Activated CD8-positive, alpha-beta memory T cell treated with anti-CD3 and anti-CD28 coated beads, Interleukin-2, amount 50 U/mL, for 1 hour (primary cell): Measurements from ENCODE around the gene ARHGEF28.

ENCODE experiments used
- DNase-seq: peaks from one replicate; pipeline ENCODE4 v3.0.0-alpha.2; 2020; ENCODE audit errors: extremely low read depth

The ARHGEF28 gene

DNA sequence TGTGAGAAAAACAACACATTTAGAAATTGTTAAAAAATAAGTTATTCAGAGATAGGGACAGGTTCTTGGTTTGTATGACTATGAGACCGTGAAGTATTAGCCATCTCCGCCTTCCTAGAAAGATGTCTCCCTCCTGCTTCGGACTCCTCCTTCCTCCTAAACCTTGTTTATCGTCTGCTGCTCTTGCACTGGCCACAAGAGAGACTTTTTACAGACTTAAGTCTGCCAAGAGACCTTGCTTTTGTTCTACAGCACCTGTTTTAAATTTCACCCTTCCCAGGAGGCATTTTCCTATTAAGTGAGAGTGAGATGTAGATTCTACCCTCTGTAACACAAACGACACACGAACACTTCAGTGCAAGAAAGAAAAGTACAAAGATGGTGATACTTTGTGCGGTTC, 274.6 kb downstream of the ARHGEF28 start:
- no peak for DNase-seq

DNA sequence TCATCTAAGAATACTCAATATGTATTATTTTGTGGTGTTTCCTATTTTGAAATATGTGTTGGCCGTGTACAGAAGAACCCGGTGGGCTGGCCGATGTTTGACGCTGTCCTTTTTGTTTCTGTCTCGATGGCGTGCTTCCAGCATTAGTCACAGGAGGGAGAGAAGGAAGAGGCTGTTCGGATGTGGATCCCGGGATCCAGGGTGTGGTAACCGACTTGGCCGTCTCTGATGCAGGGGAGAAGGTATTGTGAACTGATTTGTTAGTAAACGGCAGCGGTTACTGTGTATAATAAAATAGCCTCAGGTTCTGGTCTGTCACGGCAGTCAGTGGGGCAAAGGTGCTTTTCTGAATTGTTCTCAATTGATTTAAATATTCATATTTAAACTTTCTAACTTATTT, 275.0 kb downstream of the ARHGEF28 start:
- no peak for DNase-seq

DNA sequence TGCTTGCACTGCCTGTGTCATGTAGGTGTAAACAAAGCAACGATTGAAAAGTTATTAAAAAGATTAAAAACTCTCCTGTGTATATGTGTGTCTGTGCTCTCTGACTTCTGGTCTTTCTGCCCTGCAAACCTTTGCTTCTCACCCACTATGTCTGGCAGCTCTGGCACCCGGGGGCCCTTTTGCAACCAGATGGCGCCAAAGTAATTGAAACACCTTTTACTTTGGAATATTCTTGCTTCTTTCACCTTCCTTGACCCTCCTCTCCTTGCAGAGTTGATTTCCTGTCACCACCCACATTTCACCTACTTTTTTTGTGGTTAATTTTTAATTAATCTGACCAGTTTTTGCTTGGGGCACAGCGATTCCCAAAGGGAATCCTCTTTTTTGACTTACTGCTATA, 275.5 kb downstream of the ARHGEF28 start:
- DNase-seq, result no peak

DNA sequence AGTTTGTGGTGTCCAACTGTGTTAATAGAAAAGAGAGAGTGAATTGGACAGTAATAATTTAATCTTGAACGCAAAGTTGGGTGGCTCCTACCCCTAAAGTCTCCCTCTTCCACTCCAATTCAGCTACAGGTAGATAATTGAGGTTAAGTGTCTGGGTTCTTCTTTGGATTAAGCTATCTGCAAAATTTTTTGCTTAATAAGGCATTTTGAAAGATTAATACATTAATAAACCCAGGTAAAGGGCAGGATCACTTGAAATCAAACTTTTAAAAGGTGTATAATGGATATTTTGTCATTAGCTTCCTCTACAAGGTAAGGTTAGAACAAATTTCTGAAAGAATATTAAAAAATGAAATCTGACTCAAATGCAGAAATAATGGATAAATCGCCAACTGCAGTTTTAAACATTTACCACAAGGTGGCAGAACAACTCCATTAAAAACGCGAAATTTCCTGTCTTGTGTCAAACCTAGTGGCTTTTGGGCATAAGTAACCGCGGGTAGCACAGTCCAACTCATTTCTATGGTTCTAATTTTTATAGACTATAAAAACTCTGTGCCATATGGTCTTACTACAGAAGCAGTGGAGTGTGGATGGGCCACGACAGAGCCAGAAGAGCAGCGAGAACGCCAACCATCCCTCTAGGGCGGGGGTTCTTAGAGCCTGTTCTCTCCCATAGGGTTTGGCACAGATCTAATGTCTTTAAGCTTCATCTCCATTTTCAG, 276.5 kb downstream of the ARHGEF28 start:
- no peak for DNase-seq

DNA sequence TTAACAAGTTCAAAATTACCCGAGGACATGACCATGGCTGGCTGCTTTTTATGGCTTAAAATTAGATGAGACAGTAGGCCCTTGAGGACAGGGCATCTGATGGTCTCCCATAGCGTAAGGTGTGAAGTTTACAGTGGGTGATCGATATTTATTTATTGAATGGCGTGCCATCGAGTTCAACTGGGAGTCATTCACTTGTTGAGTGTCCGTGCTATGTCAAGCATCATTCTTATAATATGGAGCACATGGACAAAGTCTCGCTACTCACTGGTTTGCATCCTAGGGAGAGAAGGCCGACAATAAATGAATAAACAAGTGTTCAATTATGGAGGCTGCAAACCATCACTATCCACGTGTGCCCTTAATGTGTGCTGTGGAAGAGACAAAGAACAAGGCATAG, 277.2 kb downstream of the ARHGEF28 start:
- DNase-seq, result no peak

DNA sequence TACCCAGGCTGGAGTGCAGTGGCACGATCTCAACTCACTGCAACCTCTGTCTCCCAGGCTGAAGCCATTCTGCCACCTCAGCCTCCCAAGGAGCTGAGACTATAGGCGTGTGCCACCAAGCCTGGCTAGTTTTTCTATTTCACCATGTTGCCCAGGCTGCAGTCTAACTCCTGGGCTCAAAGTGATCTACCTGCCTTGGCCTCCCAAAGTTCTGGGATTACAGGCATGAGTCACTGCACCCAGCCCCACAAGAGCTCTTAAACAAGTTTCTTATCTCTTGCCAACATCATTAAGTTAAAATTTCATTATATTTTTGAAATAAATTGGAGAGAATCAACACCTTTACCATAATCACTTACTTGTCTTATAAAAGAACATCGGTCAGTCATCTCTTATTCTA, 280.3 kb downstream of the ARHGEF28 start:
- no peak for DNase-seq

DNA sequence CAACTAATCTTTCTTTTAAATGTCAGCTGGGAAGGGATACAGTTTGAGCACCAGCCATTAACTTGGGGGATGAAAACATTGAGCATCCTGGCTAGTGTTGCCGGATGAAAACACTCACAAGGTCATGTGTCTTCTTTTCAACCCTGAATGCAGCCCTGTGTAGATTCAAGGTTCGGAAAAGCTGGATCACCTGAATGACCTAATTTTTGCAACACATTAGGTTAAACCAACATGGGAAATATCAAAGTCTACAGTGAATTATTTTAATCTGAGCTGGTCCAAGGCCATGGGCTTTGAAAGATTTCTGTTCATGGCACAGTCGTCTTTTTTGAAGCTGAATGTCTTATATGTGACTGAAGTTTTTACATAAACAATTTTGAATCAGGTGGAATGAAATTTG, 281.2 kb downstream of the ARHGEF28 start:
- no peak for DNase-seq

DNA sequence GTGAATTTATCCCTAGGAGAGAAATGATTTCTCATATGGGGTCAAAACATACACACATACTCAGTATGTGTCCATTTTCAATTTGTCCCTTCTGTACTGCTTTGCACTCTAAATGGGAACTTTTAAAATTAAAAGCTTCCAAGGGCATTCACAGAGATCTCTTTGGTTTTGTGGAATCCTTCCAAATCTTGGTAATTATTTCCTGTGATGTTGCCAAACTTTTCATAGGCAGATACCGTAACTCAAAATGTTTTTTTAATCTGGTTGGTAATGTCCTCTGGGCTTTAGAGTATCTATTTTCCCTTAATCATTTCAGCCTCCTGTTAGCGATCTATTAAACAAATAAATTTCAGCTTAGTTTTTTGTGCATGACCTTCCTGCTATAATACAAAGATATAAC, 282.4 kb downstream of the ARHGEF28 start:
- DNase-seq, result no peak

DNA sequence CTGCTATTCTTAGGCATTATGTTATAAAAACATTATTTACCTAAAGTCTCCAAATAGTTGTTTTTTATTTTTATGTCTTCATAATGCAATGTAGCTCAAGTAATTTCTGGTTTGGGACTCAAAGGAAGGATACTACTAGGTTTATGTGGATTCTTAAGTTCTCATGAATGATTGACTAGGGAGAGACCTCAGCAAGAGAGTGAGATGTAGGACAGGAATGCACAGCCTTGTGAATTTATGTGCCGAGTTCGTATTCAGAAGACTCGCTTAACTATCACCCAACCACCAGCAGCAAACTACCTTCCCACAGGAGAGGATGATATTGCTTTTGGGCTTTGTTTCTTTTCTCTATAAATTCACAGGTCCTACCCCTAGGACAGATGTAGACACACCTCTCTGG, 282.9 kb downstream of the ARHGEF28 start:
- no peak for DNase-seq

DNA sequence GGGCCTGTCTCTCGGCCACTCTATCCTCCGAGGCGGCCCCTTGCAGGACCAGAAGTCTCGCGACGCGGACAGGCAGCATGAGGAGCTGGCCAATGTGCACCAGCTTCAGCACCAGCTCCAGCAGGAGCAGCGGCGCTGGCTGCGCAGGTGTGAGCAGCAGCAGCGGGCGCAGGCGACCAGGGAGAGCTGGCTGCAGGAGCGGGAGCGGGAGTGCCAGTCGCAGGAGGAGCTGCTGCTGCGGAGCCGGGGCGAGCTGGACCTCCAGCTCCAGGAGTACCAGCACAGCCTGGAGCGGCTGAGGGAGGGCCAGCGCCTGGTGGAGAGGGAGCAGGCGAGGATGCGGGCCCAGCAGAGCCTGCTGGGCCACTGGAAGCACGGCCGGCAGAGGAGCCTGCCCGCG, 283.5 kb downstream of the ARHGEF28 start:
- DNase-seq, result no peak

DNA sequence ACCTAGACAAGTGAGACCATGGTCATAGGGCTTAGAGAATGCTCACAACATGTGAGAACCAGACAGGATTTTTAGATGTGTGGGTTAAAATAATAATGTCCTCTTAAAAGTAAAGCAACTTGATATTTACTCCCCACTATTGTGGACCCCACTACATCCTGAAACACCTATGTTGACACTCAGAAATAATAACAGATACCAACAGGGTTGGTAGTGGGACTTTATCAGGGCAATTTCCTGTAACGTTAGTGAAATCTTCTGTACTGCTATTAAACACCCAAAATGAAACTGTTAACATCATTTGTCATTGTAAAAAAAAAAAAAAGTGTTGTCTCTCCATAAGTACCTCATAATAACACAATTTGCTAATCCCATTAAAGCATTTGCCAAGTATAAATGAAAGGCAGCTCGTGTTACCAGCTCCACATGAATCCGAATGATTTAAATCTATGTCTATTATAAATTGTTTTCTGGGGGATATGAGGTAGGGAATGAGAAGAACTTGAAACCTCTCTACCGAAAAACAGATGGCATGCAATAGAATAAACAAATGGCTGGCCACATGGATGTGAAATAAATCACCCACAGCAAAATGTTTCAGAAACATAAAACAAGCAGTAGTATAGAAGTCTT, 285.9 kb downstream of the ARHGEF28 start:
- DNase-seq, result no peak

DNA sequence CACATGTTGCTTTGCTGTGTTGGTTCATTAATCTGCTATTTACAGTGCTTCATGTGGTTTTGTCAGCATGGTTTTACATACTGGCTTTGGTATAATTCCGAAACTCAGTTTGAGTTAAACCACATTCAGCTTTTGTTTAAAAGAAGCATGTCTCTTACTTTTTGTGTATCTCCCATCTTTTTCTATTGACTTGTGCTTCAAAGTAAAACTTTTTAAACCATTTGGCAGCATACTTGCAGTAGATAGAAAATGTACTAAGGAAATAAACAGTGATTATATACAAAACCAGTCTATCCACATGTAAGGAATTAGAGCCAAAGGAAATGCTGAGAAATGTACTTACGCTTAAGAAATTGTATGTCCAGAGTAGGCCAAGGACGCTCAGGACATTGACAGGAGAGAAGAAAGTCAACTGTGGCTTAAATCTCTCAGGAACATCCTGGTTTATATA, 286.9 kb downstream of the ARHGEF28 start:
- DNase-seq, result no peak

DNA sequence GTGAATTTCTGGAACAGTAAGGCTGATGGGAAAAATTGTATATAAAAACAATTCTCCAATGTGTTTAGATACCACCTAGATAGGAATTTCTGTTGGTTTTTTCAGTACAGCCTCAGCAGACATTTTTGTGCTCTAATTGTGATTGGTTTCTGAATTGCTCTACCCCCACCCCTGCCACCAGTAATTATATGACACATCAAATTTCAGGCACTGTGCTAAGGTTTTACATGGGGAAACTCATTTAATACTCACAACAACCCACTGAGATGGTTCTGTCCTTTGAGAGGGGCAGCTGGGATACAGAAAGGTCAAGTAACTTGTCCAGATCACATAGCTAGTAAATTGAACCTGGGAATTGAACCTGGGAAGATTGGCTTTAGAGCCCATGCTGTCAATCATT, 288.0 kb downstream of the ARHGEF28 start:
- no peak for DNase-seq

DNA sequence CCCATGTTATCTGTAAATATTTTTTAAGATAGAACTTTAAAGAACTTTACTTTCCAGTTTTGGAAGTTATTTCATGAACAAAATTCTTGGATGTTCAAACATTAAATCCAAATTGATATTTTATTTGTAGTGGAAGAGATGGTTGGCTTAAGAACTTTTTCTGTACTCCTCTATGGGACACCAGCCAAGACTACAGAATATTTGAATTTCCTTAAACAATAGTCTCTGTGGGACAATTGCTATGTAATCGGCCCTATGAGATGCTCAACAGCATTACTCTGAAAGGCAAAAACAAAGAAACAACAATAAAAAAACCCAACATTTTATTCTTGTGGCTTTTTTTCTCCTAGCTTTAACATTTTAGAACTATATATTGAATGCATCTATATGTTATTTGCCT, 289.3 kb downstream of the ARHGEF28 start:
- no peak for DNase-seq

DNA sequence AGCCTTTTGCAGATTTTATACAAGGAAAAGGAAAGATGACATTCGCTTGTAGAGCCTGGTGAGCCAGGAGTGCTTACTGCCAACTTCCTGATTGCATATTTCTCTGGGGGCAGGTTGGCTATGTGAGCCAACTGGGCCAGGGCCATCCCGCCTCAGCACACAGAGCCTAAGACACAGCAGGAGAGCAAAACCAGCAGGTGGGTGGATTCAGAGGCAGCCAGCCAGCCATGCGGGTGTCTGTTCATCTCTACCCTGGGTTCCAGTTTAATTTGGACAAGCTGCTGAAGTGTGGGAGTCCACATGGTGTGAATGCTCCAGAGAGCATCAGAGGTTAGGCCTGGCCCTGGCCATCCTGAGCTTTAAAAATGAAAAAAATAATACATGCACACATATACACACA, 291.4 kb downstream of the ARHGEF28 start:
- no peak for DNase-seq

DNA sequence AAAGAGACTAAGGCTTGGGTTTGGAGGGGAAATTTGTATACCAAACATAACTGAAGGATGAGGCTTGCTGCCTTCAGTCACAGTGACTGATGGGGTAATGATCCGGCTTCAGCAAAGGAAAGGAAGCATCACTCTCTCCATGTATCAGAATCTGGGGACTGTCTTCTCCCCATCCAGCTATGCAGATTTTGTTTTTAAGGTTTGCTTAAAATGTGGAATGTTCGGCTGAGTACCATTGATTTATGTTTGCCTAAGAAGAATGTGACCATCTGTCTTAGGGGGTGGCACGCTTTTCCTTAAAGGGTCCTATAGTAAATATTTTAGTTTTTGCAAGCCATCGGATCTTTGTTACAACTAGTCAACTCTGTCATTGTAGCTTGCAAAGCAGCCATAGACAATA, 291.9 kb downstream of the ARHGEF28 start:
- DNase-seq, result no peak

DNA sequence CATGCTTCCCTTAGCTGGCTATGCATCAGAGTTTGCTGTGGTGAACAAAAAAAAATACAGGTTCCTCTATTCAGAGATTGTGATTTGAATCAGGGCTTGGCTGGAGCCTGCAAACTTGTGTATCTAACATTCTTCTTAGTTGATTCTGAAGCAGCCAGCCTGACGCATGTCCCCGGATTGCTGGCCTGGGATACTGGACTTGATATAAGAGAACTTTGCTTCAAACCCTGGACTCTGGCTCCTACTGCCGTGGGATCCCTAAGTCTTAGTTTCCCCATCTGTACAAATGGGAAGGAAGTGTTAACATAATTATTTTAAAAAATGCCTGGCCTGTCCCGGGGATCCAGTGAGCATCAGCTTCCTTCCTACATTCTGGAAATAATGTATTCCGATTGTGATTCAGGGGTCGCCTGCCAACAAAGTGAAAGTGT, 292.8 kb downstream of the ARHGEF28 start:
- no peak for DNase-seq

DNA sequence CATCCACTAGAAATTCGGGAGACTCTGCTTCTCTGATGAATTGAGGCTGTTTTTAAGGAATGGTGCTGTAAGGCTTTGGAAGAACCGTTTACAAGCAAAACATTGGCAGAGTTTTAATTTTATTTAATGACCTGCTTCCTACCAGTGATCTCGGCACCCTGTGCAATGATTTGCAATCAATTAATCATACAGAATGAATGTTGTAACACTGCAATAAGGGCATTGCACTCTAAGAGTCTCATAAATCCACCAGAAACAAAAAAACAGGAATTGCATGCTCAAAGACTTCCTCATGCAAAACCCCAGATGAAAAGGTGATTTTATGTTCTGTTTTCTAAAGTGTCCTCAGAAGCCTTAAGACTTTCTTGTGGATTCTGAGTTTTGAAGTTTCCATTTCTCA, 295.7 kb downstream of the ARHGEF28 start:
- no peak for DNase-seq

DNA sequence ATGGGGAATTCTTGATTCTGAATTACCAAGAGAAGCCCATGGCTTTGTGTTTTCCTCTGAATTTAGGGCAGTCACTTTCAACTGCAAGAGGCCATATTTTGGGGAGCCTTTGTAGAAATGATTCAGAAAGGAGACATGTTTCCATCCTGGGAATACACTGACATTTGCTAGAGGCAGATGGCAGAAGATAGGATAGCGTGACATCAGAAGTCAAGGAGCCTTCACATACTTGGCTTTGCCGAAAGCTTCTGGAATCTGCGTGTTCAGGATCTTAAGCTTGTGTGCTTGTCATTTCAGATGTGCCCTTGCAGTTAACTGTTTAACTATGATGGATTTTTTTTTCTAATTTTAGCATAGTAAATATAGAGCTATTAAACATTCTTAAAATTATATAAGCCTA, 296.2 kb downstream of the ARHGEF28 start:
- DNase-seq, result no peak

DNA sequence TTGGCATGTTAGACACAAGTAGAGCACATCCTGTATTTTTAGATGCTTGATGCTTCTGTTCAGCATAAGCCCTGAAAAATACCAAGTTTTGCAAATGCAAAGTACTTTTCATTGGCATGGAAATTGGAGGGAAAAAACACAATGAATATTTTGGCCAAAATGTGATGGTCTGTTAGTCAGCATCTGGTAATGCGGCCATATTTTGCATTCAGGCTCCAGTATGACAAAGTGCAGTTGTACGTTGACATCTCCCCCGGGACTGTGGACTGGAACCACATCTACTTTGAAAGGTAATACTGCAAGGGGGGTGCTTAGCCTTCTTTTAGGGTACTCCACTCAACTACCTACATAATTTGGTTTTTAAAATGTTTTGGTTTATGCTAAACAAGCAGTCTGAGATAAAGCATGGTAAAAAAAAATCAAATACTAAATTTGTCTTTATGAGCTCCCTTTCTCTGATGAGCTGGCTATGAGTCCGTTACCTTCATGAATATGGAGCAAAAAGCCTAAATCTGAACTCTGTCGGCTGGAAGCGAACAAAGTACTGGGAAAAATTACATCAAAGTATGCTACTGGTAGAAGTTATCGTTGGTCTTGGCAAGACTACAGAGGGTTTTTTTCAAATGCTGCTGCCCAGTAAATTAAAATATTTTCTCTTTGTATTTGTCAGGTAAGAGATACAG, 297.0 kb downstream of the ARHGEF28 start:
- no peak for DNase-seq

DNA sequence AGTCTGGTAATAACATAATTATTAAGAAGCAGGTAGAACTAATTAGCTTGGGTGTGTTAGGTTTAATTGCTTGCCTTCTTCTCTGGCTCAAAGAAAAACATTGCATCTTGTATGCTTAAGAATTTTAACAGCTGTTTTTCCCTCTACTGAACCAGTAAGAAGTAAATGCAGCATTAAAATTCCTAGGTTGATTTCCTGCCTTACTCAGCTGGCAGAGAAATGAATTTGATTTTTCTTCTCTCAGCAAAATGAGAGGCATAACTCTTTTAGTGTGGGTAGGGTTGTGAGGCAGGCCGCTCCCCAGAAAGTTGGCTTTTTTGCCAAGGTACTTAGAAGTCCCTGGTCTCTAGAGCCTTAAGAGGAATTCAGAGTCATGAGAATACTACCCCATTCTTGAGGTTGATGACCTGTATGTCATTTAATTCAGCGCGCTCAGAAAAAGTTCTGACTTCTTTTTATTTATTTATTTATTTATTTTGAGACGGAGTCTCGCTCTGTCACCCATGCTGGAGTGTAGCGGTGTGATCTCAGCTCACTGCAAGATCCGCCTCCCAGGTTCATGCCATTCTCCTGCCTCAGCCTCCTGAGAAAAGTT, 302.6 kb downstream of the ARHGEF28 start:
- DNase-seq, result no peak

DNA sequence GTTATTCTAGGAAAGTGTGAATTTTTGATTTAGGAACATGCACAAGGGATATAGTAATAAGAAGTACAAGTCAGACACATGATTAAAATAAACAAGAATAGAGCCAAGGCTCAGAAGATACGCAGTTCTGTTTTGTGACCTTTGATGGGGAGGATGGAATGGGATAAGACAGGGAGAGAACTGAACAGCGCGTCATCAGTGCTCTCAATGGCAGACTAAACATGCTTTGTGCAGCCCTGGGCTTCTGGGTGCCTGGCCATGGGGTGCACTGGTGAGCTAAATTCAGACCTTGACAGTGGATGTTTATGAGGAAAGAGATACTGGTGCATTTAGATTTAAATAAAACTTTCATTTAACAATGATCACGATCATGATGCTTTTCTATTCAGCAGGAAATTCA, 309.7 kb downstream of the ARHGEF28 start:
- DNase-seq, result no peak
